ENCODE data around the gene FURIN.

DNA sequence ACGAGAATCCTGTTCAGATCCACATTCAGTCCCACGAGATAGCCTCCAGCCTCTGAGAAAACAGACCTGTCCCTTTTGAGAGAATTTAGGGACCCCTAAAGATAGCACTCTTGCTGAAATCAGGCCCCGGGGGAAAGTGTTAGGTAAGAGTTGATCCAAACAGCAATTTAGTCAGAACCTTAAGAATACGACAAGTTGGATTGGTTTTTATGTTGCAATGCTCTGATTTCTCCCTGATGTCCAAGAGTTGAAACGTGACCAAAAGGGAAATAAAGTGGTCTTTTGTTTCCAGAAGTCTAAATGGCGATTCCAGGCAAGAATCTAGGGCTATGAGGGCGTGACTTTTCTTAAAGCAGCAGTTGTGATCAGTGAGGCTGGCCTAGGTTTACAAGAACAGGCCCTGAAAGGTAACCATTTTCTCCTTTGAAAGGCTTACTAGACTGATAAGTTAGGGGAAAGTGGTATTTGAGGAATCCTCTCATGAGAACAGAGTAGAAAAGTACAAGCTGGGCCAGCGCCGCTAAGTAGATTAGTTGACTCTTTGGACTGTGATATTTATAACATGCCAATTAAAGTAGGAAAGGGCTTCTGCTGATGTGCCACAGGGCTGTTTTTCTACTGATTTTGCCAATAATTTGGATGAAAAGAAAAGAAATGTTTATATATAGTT, 39.6 kb downstream of the FURIN start:
- TF ChIP-seq SP2 (IDR thresholded peaks at IDR 0.05; ENCODE audit: low read length), result no peak
- TF ChIP-seq, protein P1, sequence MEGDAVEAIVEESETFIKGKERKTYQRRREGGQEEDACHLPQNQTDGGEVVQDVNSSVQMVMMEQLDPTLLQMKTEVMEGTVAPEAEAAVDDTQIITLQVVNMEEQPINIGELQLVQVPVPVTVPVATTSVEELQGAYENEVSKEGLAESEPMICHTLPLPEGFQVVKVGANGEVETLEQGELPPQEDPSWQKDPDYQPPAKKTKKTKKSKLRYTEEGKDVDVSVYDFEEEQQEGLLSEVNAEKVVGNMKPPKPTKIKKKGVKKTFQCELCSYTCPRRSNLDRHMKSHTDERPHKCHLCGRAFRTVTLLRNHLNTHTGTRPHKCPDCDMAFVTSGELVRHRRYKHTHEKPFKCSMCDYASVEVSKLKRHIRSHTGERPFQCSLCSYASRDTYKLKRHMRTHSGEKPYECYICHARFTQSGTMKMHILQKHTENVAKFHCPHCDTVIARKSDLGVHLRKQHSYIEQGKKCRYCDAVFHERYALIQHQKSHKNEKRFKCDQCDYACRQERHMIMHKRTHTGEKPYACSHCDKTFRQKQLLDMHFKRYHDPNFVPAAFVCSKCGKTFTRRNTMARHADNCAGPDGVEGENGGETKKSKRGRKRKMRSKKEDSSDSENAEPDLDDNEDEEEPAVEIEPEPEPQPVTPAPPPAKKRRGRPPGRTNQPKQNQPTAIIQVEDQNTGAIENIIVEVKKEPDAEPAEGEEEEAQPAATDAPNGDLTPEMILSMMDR (IDR thresholded peaks at IDR 0.05; ENCODE audit: control extremely low read depth in 1 of 3, insufficient read depth in 1 of 3, low read depth in 1 of 3, low read length in 3 of 3), result no peak
- TF ChIP-seq SRF (IDR thresholded peaks at IDR 0.05; ENCODE audit: low read depth, low read length), result no peak
- no peak for TF ChIP-seq POLR2AphosphoS5 (IDR thresholded peaks at IDR 0.05; ENCODE audit: low read depth, low read length)
- TF ChIP-seq TAF1 (IDR thresholded peaks at IDR 0.05; ENCODE audit: low read depth, low read length), result no peak
- no peak for TF ChIP-seq CREB1 (IDR thresholded peaks at IDR 0.05)
- TF ChIP-seq POLR2A (IDR thresholded peaks at IDR 0.05; ENCODE audit: control extremely low read depth in 1 of 2, low read depth in 2 of 2, low read length in 2 of 2), result no peak
- no peak for TF ChIP-seq KDM5A (IDR thresholded peaks at IDR 0.05; ENCODE audit: low read length)
- TF ChIP-seq ATF2 (IDR thresholded peaks at IDR 0.05; ENCODE audit: low read length), result no peak

Data from H1 (cell line).